HepG2 (cell line): ENCODE results near the gene ACAP1. TPM values are rescaled to one million over a fixed set of nuclear protein-coding genes. Genes with fewer than 3 reads are reported as not detected.
A peak's percentile ranks its signal among the peaks of the same experiment; 100 is the strongest.

Source experiments
- AHR ChIP-seq: IDR thresholded peaks from 2 replicates; pipeline ENCODE4 v1.6.1; 2018; ENCODE audit warnings: missing genetic modification reagents, missing compliant biosample characterization
- ATM ChIP-seq: fragments of 450-650 bp; IDR thresholded peaks from 2 replicates; pipeline ENCODE4 v1.7.1; 2017; ENCODE audit warnings: mild to moderate bottlenecking, borderline replicate concordance
- EEA1 ChIP-seq: sonication (generic); formaldehyde crosslinking; IDR thresholded peaks from 2 replicates; pipeline ENCODE4 v1.5.1; 2020; ENCODE audit warnings: mild to moderate bottlenecking, missing genetic modification reagents, borderline replicate concordance
- GABPA ChIP-seq, 2 experiments: IDR thresholded peaks; 2 replicates each; pipeline ENCODE4 v1.6.1; 2011 to 2016; ENCODE audit warnings: low read depth in 2 of 2, low read length in 1 of 2, missing biosample characterization in 1 of 2, missing genetic modification characterization in 1 of 2
- NFATC3 ChIP-seq: sonication (generic); formaldehyde crosslinking; IDR thresholded peaks from 2 replicates; pipeline ENCODE4 v1.5.1; 2020; ENCODE audit warnings: mild to moderate bottlenecking, missing genetic modification reagents
- NR1H2 ChIP-seq: sonication (generic); formaldehyde crosslinking; IDR thresholded peaks from 2 replicates; pipeline ENCODE4 v1.8.1; 2022; ENCODE audit warnings: low read depth, missing genetic modification reagents, borderline replicate concordance
- SUZ12 ChIP-seq: fragments of 150-350 bp; IDR thresholded peaks from 2 replicates; pipeline ENCODE4 v1.6.1; 2014; ENCODE audit warnings: low read depth, low read length
- ZNF350 ChIP-seq: sonication (generic); formaldehyde crosslinking; IDR thresholded peaks from 2 replicates; pipeline ENCODE4 v1.4.0; 2020; ENCODE audit warnings: mild to moderate bottlenecking, low read depth, missing genetic modification reagents, borderline replicate concordance
- ZNF431 ChIP-seq: sonication (generic); formaldehyde crosslinking; IDR thresholded peaks from 2 replicates; pipeline ENCODE4 v1.9.0; 2022; ENCODE audit warnings: missing genetic modification reagents, low read depth, mild to moderate bottlenecking, borderline replicate concordance
- ZNF570 ChIP-seq: sonication (generic); formaldehyde crosslinking; IDR thresholded peaks from 2 replicates; pipeline ENCODE4 v1.4.0; 2020; ENCODE audit warnings: mild to moderate bottlenecking, missing genetic modification reagents, borderline replicate concordance
- ZSCAN9 ChIP-seq: IDR thresholded peaks from 2 replicates; pipeline ENCODE4 v1.6.1; 2016; ENCODE audit warnings: borderline replicate concordance
- polyA plus RNA-seq, 8 experiments: library from polyadenylated mRNA; depleted of rRNA in 3 of 8; stranded (reverse) in 7 of 8; unstranded in 1 of 8; fragments of >200 nt; fragmentation: Illumina TruSeq in 4 of 8; extraction: Trizol in 4 of 8; gene quantifications; 2 replicates each; pipeline versions ENCODE4 v1.2.1 to v1.2.3, GENCODE V29; 2011 to 2016; ENCODE audit warnings: low read depth in 4 of 8, missing spikeins in 1 of 8, mixed read lengths in 1 of 8; ENCODE audit not compliant: insufficient read depth in 1 of 8
- total RNA-seq, 5 experiments: library from RNA; depleted of rRNA; stranded (reverse); fragments of >200 nt; fragmentation: Illumina TruSeq; extraction: Trizol; gene quantifications; 2 replicates each; pipeline ENCODE4 v1.2.3, GENCODE V29; 2016; ENCODE audit warnings: low read depth in 1 of 5
- TF ChIP-seq, protein P1 (sequence below): sonication (generic); formaldehyde crosslinking; IDR thresholded peaks from 2 replicates; pipeline ENCODE4 v1.5.0; 2020; ENCODE audit warnings: mild to moderate bottlenecking, missing genetic modification reagents, borderline replicate concordance
- TF ChIP-seq, protein P2 (sequence below): sonication (generic); formaldehyde crosslinking; IDR thresholded peaks from 2 replicates; pipeline ENCODE4 v1.5.0; 2020; ENCODE audit warnings: mild to moderate bottlenecking, missing genetic modification reagents
- TF ChIP-seq, protein P3 (sequence below): sonication (generic); formaldehyde crosslinking; IDR thresholded peaks from 2 replicates; pipeline ENCODE4 v1.8.1; 2023; ENCODE audit warnings: mild to moderate bottlenecking, moderate library complexity, missing genetic modification reagents
- TF ChIP-seq, protein P4 (sequence below): sonication (generic); formaldehyde crosslinking; IDR thresholded peaks from 2 replicates; pipeline ENCODE4 v1.4.0; 2020; ENCODE audit warnings: missing genetic modification reagents, borderline replicate concordance

The ACAP1 gene
- total and polyA plus RNA-seq, 2 of the 13 experiments (the other 11 are each of a cell fraction or from before 2014, with no cell fraction given) = 1.3 to 2.5 TPM

DNA sequence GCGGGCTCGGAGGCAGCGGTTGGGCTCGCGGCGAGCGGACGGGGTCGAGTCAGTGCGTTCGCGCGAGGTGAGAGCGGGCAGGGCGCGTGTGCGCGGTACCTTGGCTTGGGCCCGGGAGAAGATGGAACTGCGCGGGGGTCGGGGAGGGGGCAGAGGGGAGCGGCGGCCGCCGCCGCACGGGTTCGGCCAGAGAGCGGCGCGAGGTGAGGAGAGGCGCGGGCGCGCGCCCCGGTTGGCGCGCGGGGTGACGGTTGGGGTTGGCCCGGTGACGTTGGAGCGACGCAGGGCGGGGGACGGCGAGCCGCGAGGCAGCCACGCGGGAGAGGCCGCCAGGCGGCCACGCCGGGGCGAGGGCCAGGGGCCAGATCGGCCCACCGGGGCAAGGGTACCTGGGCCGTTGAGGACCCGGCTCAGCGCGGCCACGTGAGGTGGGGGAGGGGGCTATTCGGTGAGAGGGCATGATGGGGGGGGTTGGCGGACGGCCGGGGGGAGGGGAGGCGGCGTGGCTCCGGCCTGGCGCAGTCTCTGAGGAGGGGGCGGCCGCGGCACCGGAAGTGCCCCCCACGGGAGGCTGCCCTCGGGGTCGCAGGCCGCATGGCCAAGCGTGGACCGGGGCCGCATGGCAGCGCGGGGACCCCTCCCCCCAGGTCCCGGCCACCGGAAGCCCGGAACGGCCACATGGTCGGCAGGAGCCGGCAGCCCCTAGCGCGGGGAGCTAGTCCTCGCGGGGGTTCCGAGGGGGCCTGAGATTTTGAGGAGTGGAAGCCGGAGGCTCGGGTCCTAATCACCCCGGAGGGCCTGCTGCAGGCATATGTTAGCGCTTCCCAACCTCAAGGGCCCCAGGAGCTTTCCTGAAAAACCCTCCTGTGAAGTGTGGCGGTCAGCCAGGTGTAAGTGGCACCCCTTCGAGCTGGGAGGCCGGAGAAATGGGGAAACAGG lies 28.4 kb upstream of the ACAP1 start (continued):
- 0 out of 2 replicates have a peak, but pooled peaks have one; percentile 24 for TF ChIP-seq ZSCAN9 (CRISPR knock-in tag)
- no peak for TF ChIP-seq SUZ12
- TF ChIP-seq, protein P1, sequence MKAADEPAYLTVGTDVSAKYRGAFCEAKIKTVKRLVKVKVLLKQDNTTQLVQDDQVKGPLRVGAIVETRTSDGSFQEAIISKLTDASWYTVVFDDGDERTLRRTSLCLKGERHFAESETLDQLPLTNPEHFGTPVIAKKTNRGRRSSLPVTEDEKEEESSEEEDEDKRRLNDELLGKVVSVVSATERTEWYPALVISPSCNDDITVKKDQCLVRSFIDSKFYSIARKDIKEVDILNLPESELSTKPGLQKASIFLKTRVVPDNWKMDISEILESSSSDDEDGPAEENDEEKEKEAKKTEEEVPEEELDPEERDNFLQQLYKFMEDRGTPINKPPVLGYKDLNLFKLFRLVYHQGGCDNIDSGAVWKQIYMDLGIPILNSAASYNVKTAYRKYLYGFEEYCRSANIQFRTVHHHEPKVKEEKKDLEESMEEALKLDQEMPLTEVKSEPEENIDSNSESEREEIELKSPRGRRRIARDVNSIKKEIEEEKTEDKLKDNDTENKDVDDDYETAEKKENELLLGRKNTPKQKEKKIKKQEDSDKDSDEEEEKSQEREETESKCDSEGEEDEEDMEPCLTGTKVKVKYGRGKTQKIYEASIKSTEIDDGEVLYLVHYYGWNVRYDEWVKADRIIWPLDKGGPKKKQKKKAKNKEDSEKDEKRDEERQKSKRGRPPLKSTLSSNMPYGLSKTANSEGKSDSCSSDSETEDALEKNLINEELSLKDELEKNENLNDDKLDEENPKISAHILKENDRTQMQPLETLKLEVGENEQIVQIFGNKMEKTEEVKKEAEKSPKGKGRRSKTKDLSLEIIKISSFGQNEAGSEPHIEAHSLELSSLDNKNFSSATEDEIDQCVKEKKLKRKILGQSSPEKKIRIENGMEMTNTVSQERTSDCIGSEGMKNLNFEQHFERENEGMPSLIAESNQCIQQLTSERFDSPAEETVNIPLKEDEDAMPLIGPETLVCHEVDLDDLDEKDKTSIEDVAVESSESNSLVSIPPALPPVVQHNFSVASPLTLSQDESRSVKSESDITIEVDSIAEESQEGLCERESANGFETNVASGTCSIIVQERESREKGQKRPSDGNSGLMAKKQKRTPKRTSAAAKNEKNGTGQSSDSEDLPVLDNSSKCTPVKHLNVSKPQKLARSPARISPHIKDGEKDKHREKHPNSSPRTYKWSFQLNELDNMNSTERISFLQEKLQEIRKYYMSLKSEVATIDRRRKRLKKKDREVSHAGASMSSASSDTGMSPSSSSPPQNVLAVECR (CRISPR knock-in tag) = peak; percentile 70
- TF ChIP-seq, protein P2, sequence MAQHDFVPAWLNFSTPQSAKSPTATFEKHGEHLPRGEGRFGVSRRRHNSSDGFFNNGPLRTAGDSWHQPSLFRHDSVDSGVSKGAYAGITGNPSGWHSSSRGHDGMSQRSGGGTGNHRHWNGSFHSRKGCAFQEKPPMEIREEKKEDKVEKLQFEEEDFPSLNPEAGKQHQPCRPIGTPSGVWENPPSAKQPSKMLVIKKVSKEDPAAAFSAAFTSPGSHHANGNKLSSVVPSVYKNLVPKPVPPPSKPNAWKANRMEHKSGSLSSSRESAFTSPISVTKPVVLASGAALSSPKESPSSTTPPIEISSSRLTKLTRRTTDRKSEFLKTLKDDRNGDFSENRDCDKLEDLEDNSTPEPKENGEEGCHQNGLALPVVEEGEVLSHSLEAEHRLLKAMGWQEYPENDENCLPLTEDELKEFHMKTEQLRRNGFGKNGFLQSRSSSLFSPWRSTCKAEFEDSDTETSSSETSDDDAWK (CRISPR knock-in tag) = no peak
- TF ChIP-seq ZNF431 (CRISPR knock-in tag) = 0 out of 2 replicates have a peak, but pooled peaks have one; percentile 43
- 0 out of 2 replicates have a peak, but pooled peaks have one; percentile 6 for TF ChIP-seq ZNF350
- peak; percentile 26; the same call in 1 of the 2 replicates for TF ChIP-seq EEA1 (CRISPR knock-in tag)
- TF ChIP-seq ATM = no peak
- TF ChIP-seq, protein P3, sequence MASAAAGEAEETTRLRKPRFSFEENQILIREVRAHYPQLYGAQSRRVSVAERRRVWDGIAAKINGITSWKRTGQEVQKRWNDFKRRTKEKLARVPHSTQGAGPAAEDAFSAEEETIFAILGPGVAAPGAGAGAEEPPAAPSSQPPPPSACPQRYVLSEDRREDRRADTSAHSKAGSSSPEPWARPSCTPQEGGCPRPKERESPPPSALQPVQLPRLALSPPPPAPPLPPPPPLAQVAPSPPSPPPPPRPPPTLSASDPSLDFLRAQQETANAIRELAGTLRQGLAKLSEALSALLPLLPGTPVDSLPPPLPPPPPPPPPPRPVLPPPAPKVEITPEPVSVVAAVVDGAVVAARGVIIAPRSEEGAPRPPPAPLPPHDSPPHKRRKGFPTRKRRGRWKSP = peak; percentile 62; the same call in 1 of the 2 replicates
- TF ChIP-seq, protein P4, sequence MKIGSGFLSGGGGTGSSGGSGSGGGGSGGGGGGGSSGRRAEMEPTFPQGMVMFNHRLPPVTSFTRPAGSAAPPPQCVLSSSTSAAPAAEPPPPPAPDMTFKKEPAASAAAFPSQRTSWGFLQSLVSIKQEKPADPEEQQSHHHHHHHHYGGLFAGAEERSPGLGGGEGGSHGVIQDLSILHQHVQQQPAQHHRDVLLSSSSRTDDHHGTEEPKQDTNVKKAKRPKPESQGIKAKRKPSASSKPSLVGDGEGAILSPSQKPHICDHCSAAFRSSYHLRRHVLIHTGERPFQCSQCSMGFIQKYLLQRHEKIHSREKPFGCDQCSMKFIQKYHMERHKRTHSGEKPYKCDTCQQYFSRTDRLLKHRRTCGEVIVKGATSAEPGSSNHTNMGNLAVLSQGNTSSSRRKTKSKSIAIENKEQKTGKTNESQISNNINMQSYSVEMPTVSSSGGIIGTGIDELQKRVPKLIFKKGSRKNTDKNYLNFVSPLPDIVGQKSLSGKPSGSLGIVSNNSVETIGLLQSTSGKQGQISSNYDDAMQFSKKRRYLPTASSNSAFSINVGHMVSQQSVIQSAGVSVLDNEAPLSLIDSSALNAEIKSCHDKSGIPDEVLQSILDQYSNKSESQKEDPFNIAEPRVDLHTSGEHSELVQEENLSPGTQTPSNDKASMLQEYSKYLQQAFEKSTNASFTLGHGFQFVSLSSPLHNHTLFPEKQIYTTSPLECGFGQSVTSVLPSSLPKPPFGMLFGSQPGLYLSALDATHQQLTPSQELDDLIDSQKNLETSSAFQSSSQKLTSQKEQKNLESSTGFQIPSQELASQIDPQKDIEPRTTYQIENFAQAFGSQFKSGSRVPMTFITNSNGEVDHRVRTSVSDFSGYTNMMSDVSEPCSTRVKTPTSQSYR (CRISPR knock-in tag) = peak; percentile 92
- TF ChIP-seq NFATC3 = no peak
- TF ChIP-seq ZNF570 (CRISPR knock-in tag) = 0 out of 2 replicates have a peak, but pooled peaks have one; percentile 5
- TF ChIP-seq GABPA (IDR thresholded peaks at IDR 0.05; ENCODE audit: low read depth, low read length) = peak; percentile 55
- TF ChIP-seq GABPA (CRISPR knock-in tag; IDR thresholded peaks at IDR 0.05; ENCODE audit: low read depth) = no peak; the same call in 1 of the 2 replicates
- TF ChIP-seq NR1H2 (CRISPR knock-in tag) = peak; percentile 41; the same call in 1 of the 2 replicates
- TF ChIP-seq AHR (CRISPR knock-in tag) = 0 out of 2 replicates have a peak, but pooled peaks have one; percentile 20
